OCI-LY7 (cell line): ENCODE data around the gene CDCA4. TPM values are rescaled to one million over a fixed set of nuclear protein-coding genes. Genes with fewer than 3 reads are reported as not detected.
A peak's percentile ranks its signal among the peaks of the same experiment; 100 is the strongest.

Experiments
- BruUV-seq: library from RNA; stranded (reverse); fragments of 400-500 nt; replicated peaks from 2 replicates; lab custom pipeline; 2021; lab: Mats Ljungman, UMichigan
- CTCF ChIA-PET: fragments of 300-600 bp; sonication (Branson Sonifier 250); formaldehyde crosslinking; loops from one replicate; lab custom pipeline; 2022; ENCODE audit warnings: antibody characterized with exemption; ENCODE audit not compliant: unreplicated experiment; lab: Charles Lee
- POLR2A ChIA-PET: fragments of 300-600 bp; sonication (Branson Sonifier 250); formaldehyde crosslinking; loops from one replicate; lab custom pipeline; 2022; ENCODE audit warnings: antibody characterized with exemption; lab: Charles Lee
- DNase-seq: peaks from one replicate; pipeline ENCODE4 v3.0.0-alpha.2; 2015; ENCODE audit warnings: low spot score
- H2AFZ ChIP-seq: fragments of 200-600 bp; sonication (generic), shearing (Covaris generic); 2 replicates; pipeline ENCODE4 v1.6.1; 2014; ENCODE audit warnings: mild to moderate bottlenecking, antibody characterized with exemption, low read length, moderate library complexity
- H3K27ac ChIP-seq: fragments of 200-600 bp; sonication (generic); 2 replicates; pipeline ENCODE4 v1.5.1; 2014; ENCODE audit warnings: mixed run types, low read depth, mild to moderate bottlenecking, moderate library complexity, low read length, inconsistent platforms; ENCODE audit not compliant: poor library complexity, severe bottlenecking
- H3K36me3 ChIP-seq: fragments of 200-600 bp; sonication (generic); 2 replicates; pipeline ENCODE4 v1.6.1; 2014; ENCODE audit warnings: mild to moderate bottlenecking, antibody characterized with exemption, low read length, moderate library complexity, mixed read lengths; ENCODE audit not compliant: insufficient read depth
- H3K4me1 ChIP-seq: fragments of 200-600 bp; sonication (generic); 2 replicates; pipeline ENCODE4 v1.5.1; 2014; ENCODE audit warnings: mild to moderate bottlenecking, low read length; ENCODE audit not compliant: insufficient read depth, poor library complexity, severe bottlenecking
- H3K4me2 ChIP-seq: fragments of 200-600 bp; sonication (generic); 2 replicates; pipeline ENCODE4 v1.6.1; 2014; ENCODE audit warnings: mild to moderate bottlenecking, low read length
- H3K4me3 ChIP-seq: fragments of 200-600 bp; sonication (generic); 2 replicates; pipeline ENCODE4 v1.5.1; 2014; ENCODE audit warnings: mild to moderate bottlenecking, low read depth, low read length; ENCODE audit not compliant: poor library complexity, severe bottlenecking
- H3K79me2 ChIP-seq: fragments of 200-600 bp; sonication (generic); 2 replicates; pipeline ENCODE4 v1.6.1; 2016; ENCODE audit warnings: low read depth, mild to moderate bottlenecking, low read length, moderate library complexity, mixed read lengths; ENCODE audit not compliant: insufficient read depth
- H3K9me2 ChIP-seq: fragments of 200-600 bp; sonication (generic); 2 replicates; pipeline ENCODE4 v1.6.1; 2016; ENCODE audit warnings: mild to moderate bottlenecking, low read length, mixed read lengths; ENCODE audit not compliant: insufficient read depth
- H3K9me3 ChIP-seq: fragments of 200-600 bp; sonication (generic); 2 replicates; pipeline ENCODE4 v1.6.1; 2014; ENCODE audit warnings: mild to moderate bottlenecking, mixed run types, low read length, mixed read lengths
- H4K20me1 ChIP-seq: fragments of 200-600 bp; sonication (generic); 2 replicates; pipeline ENCODE4 v1.6.1; 2014; ENCODE audit warnings: mild to moderate bottlenecking, antibody characterized with exemption, low read length, moderate library complexity, mixed read lengths; ENCODE audit not compliant: insufficient read depth
- EZH2phosphoT487 ChIP-seq: fragments of 200-600 bp; sonication (generic); IDR thresholded peaks from 2 replicates; pipeline ENCODE4 v1.6.1; 2018; ENCODE audit warnings: low read depth, borderline replicate concordance, mild to moderate bottlenecking, mixed run types, antibody characterized with exemption, low read length, moderate library complexity, mixed read lengths
- intact Hi-C: fragments of 100-400 bp; cut with micrococcal nuclease; formaldehyde crosslinking; loops from one replicate; pipeline ENCODE4 v1.10.0; 2022; ENCODE audit not compliant: unreplicated experiment
- total RNA-seq, 2 experiments: library from RNA; depleted of rRNA in 1 of 2; stranded (reverse); fragments of >200 nt in 1 of 2; shearing (Covaris generic) in 1 of 2; gene quantifications; 2 replicates each; pipeline ENCODE4 v1.2.3, GENCODE V29; 2014 to 2022
- TF ChIP-seq, protein P1 (sequence below): fragments of 200-600 bp; sonication (generic); conservative IDR thresholded peaks from 2 replicates; pipeline ENCODE4 v1.5.1; 2014; ENCODE audit warnings: mild to moderate bottlenecking, antibody characterized with exemption, low read length, moderate library complexity, mixed read lengths

Gene CDCA4
- total RNA-seq, 2 experiments from 2014 or later = 74.0 to 109 TPM

DNA sequence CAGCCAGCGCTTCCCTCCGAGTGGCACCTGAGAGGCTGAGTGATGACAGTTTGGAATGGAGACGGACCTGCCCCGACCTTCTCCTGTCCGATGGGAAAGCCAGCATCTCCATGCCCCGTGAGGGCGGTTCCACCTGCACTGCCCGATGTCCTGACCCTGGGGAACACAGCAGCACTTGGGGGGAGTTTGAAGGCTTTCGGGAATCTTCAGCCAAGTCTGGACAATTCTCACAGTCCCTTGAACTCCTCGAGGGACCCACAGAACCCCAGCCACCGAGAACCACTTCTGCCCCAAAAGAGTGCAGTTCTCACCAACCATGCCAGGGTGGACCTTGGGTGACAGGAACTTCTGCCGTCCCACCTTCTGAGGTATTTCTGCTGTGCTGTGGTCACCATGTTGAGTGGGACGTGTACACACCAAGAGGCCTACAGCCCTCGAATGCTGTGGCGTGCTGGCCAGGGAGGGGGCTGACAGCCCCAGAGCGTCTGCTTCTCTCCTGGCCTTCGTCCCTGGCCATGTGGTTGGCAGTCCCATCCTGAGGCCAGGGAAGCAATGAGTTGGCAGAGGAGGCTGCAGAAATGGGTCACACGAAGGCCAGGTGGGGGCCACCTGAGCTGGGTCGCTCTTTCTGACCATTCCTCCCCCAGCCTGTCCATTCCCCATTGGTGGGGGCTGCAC is 34.3 kb downstream of the CDCA4 start:
- H3K4me3 ChIP-seq = peak overlapping the region; percentile 68
- ChIA-PET CTCF (no interaction called here), POLR2A (no interaction called here)
- no peak for DNase-seq
- no peak for TF ChIP-seq EZH2phosphoT487
- TF ChIP-seq, protein P1, sequence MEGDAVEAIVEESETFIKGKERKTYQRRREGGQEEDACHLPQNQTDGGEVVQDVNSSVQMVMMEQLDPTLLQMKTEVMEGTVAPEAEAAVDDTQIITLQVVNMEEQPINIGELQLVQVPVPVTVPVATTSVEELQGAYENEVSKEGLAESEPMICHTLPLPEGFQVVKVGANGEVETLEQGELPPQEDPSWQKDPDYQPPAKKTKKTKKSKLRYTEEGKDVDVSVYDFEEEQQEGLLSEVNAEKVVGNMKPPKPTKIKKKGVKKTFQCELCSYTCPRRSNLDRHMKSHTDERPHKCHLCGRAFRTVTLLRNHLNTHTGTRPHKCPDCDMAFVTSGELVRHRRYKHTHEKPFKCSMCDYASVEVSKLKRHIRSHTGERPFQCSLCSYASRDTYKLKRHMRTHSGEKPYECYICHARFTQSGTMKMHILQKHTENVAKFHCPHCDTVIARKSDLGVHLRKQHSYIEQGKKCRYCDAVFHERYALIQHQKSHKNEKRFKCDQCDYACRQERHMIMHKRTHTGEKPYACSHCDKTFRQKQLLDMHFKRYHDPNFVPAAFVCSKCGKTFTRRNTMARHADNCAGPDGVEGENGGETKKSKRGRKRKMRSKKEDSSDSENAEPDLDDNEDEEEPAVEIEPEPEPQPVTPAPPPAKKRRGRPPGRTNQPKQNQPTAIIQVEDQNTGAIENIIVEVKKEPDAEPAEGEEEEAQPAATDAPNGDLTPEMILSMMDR = no peak
- intact Hi-C loops = no loop called here
- H4K20me1 ChIP-seq = no peaks in the 10 kb centered on the region
- no peaks in the 10 kb centered on the region for H3K36me3 ChIP-seq
- H3K4me2 ChIP-seq = peak overlapping the region; percentile 92; the same call in 1 of the 2 replicates
- H3K79me2 ChIP-seq = no peaks in the 10 kb centered on the region
- H2AFZ ChIP-seq = no peak overlapping the region
- no TSS peak for BruUV-seq
- no peak overlapping the region for H3K27ac ChIP-seq
- H3K9me3 ChIP-seq = no peaks in the 10 kb centered on the region
- H3K4me1 ChIP-seq = peaks cover 3% of the 10 kb centered on the region
- H3K9me2 ChIP-seq = no peaks in the 10 kb centered on the region

DNA sequence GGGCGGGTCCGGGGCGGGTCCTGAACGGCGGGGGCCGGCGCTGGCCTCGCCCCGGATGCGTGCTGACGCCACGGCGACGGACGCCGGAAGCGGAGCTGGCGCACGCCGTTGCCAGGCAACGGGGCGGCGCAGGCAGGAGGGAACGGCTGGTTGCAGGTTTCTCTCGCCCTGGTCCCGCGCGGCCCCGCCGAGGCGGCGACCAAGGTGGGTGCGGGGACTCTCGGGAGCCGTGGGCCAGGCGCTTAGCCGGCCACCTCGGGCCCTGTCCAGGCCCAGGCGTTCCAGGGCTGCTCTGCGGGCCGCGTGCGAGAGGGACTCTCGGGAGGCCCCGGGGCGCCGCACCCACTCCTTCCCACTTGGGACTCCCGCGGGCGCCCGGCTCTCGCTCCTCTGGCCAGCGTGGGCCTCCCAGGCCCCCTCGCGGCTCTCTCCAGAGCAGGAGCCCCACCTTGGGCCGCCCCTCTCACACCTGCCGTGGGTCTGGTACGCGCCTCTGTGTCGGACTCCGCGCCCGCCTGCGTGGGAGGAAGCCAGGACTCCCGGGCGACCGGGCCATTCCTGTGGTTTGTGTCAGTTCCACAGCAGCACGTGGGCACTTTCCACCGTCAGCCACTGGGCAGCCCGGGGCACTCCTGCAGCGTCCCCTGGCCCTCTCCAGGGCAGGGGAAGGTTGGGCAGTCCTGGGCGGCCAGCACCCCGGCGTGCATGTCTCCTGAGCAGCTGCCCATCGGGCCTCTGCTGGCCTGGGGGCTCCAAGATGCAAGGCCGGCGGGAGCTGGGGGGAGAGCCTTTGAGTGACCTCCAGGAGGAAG is 35.0 kb downstream of the CDCA4 start, which contains the start of gene CLBA1:
Gene CLBA1 (plus strand): TSS at position 114 of the 812 bp plus-strand sequence. CDS start 644 bp downstream, at position 758.
- peak; percentile 93 for DNase-seq
- Histone ChIP-seq H3K9me3 (no peaks in the 10 kb centered on the region), H3K4me1 (peaks cover 3% of the 10 kb centered on the region), H3K79me2 (no peaks in the 10 kb centered on the region), H3K27ac (no peak within 1 kb of the TSS), H4K20me1 (no peaks in the 10 kb centered on the region), H3K4me3 (peak within 1 kb of the TSS; percentile 68), H3K4me2 (peak within 1 kb of the TSS; percentile 92), H2AFZ (peak within 1 kb of the TSS; percentile 82; the same call in 1 of the 2 replicates), H3K36me3 (no peaks in the 10 kb centered on the region), H3K9me2 (no peaks in the 10 kb centered on the region)
- no peak for TF ChIP-seq EZH2phosphoT487
- TF ChIP-seq, protein P1 = no peak
- intact Hi-C loops = no loop called here
- CTCF ChIA-PET = no interaction called here
- no TSS peak for BruUV-seq
- POLR2A ChIA-PET = no interaction called here
